ENCODE measurements around the gene PKP1. TPM values are rescaled to one million over a fixed set of nuclear protein-coding genes. Genes with fewer than 3 reads are reported as not detected.

The PKP1 gene
- total and polyA plus RNA-seq, 4 donors = 0.08 to 0.39 (median 0.21) TPM

DNA sequence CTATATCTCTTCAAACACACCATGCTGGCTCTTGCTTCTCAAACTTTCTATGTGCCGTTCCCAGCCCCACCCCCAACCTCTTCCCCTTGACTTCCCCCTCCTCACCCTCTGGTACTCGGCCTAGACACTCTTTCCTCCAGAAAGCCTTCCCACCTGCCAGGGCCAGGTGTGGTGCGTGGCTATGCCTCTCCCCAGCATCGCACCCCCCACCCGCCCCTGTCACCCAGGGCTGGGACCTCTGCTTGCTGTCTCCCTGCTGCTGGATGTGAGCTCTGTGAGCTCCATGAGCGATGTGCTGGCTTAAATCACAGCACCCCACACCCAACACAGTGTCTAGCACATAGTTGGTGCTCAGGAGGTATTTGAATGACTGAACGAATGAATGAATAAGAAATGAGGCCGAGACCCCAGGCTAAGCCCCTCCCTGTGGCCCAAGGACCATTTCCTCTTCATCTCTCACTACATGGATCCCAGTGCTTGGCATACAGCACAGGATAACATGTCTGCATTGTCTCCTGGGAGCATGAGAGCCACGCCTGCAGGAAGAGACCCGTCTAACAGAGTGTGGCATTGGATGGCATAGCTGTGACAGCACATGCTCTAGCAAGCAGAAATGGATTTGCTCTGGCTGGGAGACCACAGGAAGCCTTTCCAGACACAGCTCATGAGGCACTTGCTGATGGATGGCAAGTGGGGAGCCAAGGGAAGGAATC is 74.5 kb downstream of the PKP1 start:
- no peaks in the 10 kb centered on the region for H3K4me1 ChIP-seq (ENCODE audit: control insufficient read depth in 1 of 2, insufficient read depth in 2 of 2, low read length in 2 of 2)
- H3K4me3 ChIP-seq (ENCODE audit: low read length in 2 of 2) = no peak overlapping the region
- DNase-seq (peak; percentile 24 to 48), ATAC-seq (ENCODE audit: low FRiP score) (no peak)
- intact Hi-C loops (cut with DNase I) = no loop called here
- H3K27me3 ChIP-seq (ENCODE audit: control insufficient read depth in 1 of 2, insufficient read depth in 2 of 2, low read length in 1 of 2) = no peaks in the 10 kb centered on the region
- H3K36me3 ChIP-seq (ENCODE audit: control insufficient read depth in 1 of 2, insufficient read depth in 2 of 2, low read length in 1 of 2) = no peaks in the 10 kb centered on the region
- no peaks in the 10 kb centered on the region for H3K9me3 ChIP-seq (ENCODE audit: control insufficient read depth, low read length)
- 84 to 85% methylated on average over 10 of the region's 10 CpGs for WGBS, 2 donors
- H3K27ac ChIP-seq (ENCODE audit: low read depth in 1 of 2, low read length in 2 of 2) = no peak overlapping the region

DNA sequence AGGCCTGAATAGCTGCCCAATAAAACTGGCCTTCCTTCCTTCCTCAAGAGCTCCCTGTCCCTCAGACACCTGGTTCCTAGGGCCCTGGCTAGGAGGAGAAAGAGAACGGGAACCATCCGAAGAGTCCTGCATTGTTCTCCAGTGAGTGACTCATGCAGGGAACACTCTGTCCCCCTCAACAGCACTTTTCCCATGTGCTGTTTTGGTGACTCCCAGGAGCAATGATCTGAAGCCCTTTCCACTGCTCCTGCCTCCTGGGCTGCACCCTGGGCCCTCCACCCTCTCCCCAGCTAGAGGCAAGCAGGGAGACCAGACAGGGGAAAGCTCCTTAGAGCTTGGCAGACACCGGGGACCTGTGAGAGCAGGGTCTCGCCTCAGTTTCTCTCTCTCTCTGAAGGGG is 75.3 kb downstream of the PKP1 start:
- 89 to 96% methylated on average over 4 of the region's 4 CpGs for WGBS, 2 donors
- no peak for ATAC-seq (ENCODE audit: low FRiP score)
- Histone ChIP-seq H3K4me1 (ENCODE audit: control insufficient read depth in 1 of 2, insufficient read depth in 2 of 2, low read length in 2 of 2) (no peaks in the 10 kb centered on the region), H3K36me3 (ENCODE audit: control insufficient read depth in 1 of 2, insufficient read depth in 2 of 2, low read length in 1 of 2) (no peaks in the 10 kb centered on the region), H3K9me3 (ENCODE audit: control insufficient read depth, low read length) (no peaks in the 10 kb centered on the region), H3K4me3 (ENCODE audit: low read length in 2 of 2) (no peak overlapping the region), H3K27ac (ENCODE audit: low read depth in 1 of 2, low read length in 2 of 2) (no peak overlapping the region), H3K27me3 (ENCODE audit: control insufficient read depth in 1 of 2, insufficient read depth in 2 of 2, low read length in 1 of 2) (no peaks in the 10 kb centered on the region)
- intact Hi-C loops (cut with DNase I) = no loop called here
- peak; percentile 18 to 38 for DNase-seq

DNA sequence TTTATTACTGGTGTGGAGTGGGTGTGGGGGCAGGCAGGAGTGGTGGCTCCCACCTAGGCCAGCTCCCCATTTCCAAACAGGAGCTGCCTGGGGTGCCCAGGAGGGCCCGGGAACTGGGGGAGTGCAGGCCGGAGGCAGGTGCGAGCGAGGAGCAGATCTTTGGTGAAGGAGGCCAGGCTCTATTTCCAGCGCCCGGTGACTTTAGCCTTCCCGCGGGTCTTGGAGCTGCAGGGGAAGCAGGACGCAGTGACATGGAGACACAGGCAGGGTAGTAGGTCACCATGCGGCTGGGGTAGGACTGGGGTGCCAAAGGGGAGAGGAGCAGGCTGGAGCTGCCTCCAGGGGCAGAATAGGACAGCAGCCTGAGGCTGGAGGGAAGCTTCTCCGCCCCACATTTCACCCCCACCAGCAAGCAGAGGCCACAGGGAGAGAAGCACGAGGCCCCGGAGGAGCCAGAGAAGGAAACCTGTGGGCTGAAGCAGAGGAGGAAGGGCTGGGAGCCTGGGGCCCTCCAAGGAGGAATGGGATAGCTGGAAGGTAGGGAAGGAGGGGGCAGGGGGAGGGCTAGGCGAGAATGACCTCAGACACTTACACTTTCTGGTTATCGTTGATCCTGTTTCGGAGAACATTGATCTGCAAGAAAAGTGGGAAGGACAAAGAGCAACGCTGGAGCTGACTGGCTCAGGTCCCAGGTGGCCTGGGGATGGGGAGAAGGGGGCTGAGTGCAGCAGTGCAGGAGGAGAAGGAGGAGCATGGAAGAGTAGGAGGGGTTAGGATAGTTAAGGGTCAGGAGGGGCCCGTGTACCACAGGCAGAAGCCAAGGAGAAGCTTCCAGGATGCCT is 75.9 kb downstream of the PKP1 start:
- ATAC-seq (ENCODE audit: low FRiP score) (no peak), DNase-seq (peak; percentile 39 to 59)
- intact Hi-C loops (cut with DNase I) = no loop called here
- Histone ChIP-seq H3K27ac (ENCODE audit: low read depth in 1 of 2, low read length in 2 of 2) (no peak overlapping the region), H3K36me3 (ENCODE audit: control insufficient read depth in 1 of 2, insufficient read depth in 2 of 2, low read length in 1 of 2) (no peaks in the 10 kb centered on the region), H3K4me1 (ENCODE audit: control insufficient read depth in 1 of 2, insufficient read depth in 2 of 2, low read length in 2 of 2) (no peaks in the 10 kb centered on the region), H3K9me3 (ENCODE audit: control insufficient read depth, low read length) (no peaks in the 10 kb centered on the region), H3K27me3 (ENCODE audit: control insufficient read depth in 1 of 2, insufficient read depth in 2 of 2, low read length in 1 of 2) (no peaks in the 10 kb centered on the region), H3K4me3 (ENCODE audit: low read length in 2 of 2) (no peak overlapping the region)
- 78 to 84% methylated on average over 18 of the region's 18 CpGs for WGBS, 2 donors

DNA sequence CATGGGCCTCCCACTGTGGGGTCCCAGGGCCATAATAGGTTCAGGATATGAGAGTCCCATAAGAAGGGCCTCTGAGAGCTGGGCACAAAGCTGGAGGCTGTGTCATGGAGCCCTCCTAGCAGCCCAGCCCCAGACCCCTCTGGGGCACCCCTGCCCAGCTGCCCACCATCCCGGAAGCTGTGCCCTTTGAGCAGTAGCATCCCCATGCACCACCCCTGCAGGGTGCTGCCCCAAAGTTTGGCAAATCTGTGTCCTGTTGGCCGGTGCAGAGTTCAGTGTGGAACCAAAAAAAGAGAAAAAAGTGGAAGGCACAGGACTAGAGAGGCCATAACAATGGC is 76.5 kb downstream of the PKP1 start:
- DNase-seq = peak; percentile 15 to 54
- WGBS, 2 donors = 88 to 92% methylated on average over 2 of the region's 2 CpGs
- no peaks in the 10 kb centered on the region for H3K36me3 ChIP-seq (ENCODE audit: control insufficient read depth in 1 of 2, insufficient read depth in 2 of 2, low read length in 1 of 2)

DNA sequence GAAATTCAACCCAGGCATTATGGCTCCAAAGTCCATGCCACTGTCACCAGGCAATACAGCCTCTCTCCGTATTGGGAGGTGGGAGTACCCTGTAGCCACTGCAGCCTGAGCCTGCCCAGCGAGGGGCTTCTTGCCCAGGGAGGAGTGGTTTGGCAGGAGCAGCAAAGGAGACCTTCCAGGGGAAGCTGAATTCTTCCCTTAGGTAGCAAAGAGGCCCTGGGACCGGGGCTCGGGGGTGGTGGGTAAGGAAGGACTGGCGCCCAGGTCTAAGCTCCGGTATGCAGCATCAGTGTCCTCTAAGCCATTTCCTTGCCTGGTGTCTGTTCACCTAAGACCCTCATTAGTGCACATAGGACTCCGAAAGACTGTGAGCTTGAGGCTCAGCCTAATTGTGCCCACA is 77.2 kb downstream of the PKP1 start:
- no peak overlapping the region for H3K27ac ChIP-seq (ENCODE audit: low read depth in 1 of 2, low read length in 2 of 2)
- no peaks in the 10 kb centered on the region for H3K27me3 ChIP-seq (ENCODE audit: control insufficient read depth in 1 of 2, insufficient read depth in 2 of 2, low read length in 1 of 2)
- no peaks in the 10 kb centered on the region for H3K9me3 ChIP-seq (ENCODE audit: control insufficient read depth, low read length)
- intact Hi-C loops (cut with DNase I) = loop anchor here in 1 of 2 donors (5.0 kb wide), 2 partner anchors 93 to 108 kb away; no protein-coding TSS in a partner anchor
- DNase-seq (peak; percentile 17 to 47), ATAC-seq (ENCODE audit: low FRiP score) (no peak)
- H3K4me1 ChIP-seq (ENCODE audit: control insufficient read depth in 1 of 2, insufficient read depth in 2 of 2, low read length in 2 of 2) = no peaks in the 10 kb centered on the region
- 90 to 91% methylated on average over 7 of the region's 7 CpGs for WGBS, 2 donors
- H3K36me3 ChIP-seq (ENCODE audit: control insufficient read depth in 1 of 2, insufficient read depth in 2 of 2, low read length in 1 of 2) = no peaks in the 10 kb centered on the region
- H3K4me3 ChIP-seq (ENCODE audit: low read length in 2 of 2) = no peak overlapping the region

More for the DNA sequence above, 76.5 kb downstream of the PKP1 start:
- Histone ChIP-seq H3K4me1 (ENCODE audit: control insufficient read depth in 1 of 2, insufficient read depth in 2 of 2, low read length in 2 of 2) (no peaks in the 10 kb centered on the region), H3K9me3 (ENCODE audit: control insufficient read depth, low read length) (no peaks in the 10 kb centered on the region), H3K4me3 (ENCODE audit: low read length in 2 of 2) (no peak overlapping the region), H3K27me3 (ENCODE audit: control insufficient read depth in 1 of 2, insufficient read depth in 2 of 2, low read length in 1 of 2) (no peaks in the 10 kb centered on the region), H3K27ac (ENCODE audit: low read depth in 1 of 2, low read length in 2 of 2) (no peak overlapping the region)
- intact Hi-C loops (cut with DNase I) = loop anchor here in 1 of 2 donors (5.0 kb wide), 2 partner anchors 93 to 108 kb away; no protein-coding TSS in a partner anchor
- ATAC-seq (ENCODE audit: low FRiP score) = no peak

DNA sequence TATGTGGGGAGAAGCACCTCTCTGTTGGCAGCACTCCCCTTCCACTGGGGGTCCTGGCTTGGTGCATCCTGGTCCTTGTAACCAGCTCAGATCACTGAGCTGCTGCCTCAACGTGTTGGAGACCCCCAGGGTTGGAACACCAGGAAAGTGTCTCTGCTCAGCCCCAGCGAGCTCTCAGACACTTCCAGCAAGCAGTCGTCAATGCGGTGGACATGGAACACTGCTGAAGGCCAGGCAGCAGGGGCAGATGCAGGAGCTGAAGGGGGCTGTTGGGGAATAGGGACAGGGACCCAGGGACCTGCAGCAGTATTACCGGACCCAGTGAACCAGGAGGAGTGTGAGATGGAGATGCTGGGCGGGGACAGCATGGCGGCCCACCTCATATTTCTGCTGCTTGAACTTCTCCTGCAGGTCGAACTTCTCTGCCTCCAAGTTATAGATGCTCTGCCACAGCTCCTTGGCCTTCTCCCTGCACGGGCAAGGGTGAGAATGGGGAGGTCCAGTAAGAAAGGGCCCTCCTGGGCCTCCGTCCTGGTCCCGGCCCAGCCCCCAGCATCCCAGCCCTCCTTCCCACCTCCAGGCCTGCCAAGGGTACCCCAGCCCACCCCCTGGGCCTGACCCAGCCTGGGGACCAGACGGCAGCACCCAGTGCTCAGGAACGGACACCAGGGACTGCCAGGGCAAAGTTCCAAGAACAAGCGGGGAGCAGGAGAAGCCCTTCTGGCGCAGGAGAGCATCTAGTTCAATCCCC is 77.8 kb downstream of the PKP1 start:
- no peaks in the 10 kb centered on the region for H3K36me3 ChIP-seq (ENCODE audit: control insufficient read depth in 1 of 2, insufficient read depth in 2 of 2, low read length in 1 of 2)
- no peak for ATAC-seq (ENCODE audit: low FRiP score)
- no peaks in the 10 kb centered on the region for H3K9me3 ChIP-seq (ENCODE audit: control insufficient read depth, low read length)
- H3K4me1 ChIP-seq (ENCODE audit: control insufficient read depth in 1 of 2, insufficient read depth in 2 of 2, low read length in 2 of 2) = no peaks in the 10 kb centered on the region
- no peak overlapping the region for H3K27ac ChIP-seq (ENCODE audit: low read depth in 1 of 2, low read length in 2 of 2)
- DNase-seq = peak; percentile 38 to 64
- H3K27me3 ChIP-seq (ENCODE audit: control insufficient read depth in 1 of 2, insufficient read depth in 2 of 2, low read length in 1 of 2) = no peaks in the 10 kb centered on the region
- WGBS, 2 donors = 83 to 90% methylated on average over 15 of the region's 15 CpGs
- intact Hi-C loops (cut with DNase I) = loop anchor here (1.0 to 5.0 kb wide), 3 partner anchors 94 to 109 kb away; no protein-coding TSS in a partner anchor
- H3K4me3 ChIP-seq (ENCODE audit: low read length in 2 of 2) = no peak overlapping the region

DNA sequence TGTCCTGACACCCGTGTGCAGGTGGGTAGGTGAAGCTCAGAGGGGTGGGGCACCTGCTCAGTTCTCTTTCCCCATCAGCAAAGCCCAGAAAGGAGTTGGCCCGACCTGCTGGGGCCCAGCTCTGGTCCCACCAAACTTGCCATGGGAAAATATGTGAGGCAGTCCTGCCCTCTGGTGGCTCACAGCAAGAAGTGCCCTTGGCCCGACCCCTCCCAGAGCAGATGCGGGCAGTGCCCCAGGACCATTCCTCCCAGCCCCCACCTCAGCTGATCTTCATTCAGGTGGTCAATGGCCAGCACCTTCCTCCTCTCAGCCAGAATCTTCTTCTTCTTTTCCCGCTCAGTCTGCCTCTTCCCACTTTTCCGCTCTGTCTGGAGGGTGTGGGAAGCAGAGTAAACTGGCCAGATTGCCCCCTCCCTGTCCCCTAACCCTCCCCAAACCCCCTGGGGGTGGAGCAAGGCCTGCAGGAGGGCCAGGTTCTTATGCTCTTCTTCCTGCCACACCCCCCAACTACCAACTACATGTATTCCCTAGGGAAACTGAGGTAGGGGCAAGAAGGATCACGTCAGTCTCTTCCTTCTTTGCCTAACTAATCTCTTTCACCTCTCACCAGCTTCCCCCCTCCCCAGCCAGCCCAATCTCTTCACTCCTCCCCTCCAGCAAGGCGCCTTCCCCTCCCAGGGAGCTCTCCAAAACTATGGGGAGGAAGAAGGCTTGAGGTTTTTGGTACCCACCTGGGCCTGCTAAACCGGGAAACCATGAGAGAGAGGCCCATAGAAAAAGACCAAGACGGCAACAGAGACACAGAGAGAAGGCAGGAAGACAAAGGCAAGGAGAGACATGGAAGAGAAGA is 78.6 kb downstream of the PKP1 start:
- intact Hi-C loops (cut with DNase I) = loop anchor here (1.0 to 5.0 kb wide), 3 partner anchors 95 to 110 kb away; no protein-coding TSS in a partner anchor

DNA sequence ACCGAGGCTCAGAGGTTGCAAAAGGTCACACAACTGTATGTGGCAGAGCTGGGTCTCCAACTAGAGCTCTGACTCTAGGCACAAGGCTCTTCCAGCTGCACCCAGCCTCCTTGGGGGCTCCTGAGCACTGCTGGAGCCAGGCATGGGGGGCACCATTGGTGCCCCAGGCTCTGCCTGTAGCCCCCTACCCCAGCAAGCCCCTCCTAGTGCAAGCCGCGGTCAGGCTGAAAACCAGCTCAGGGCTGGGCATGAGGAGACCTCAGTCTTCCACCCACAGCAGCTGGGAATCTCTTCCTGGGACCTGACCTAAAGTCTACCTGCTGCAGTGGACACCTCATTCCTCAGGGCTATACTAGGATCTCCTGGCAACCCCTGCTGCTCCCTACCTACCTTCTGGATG is 79.6 kb downstream of the PKP1 start:
- H3K27ac ChIP-seq (ENCODE audit: low read depth in 1 of 2, low read length in 2 of 2) = no peak overlapping the region
- peak; percentile 12 to 35 for DNase-seq
- H3K4me1 ChIP-seq (ENCODE audit: control insufficient read depth in 1 of 2, insufficient read depth in 2 of 2, low read length in 2 of 2) = no peaks in the 10 kb centered on the region
- no peaks in the 10 kb centered on the region for H3K9me3 ChIP-seq (ENCODE audit: control insufficient read depth, low read length)
- intact Hi-C loops (cut with DNase I) = loop anchor here in 1 of 2 donors (5.0 kb wide), 2 partner anchors 96 to 111 kb away; no protein-coding TSS in a partner anchor
- no peaks in the 10 kb centered on the region for H3K27me3 ChIP-seq (ENCODE audit: control insufficient read depth in 1 of 2, insufficient read depth in 2 of 2, low read length in 1 of 2)
- WGBS, 2 donors = 92% methylated on average over 3 of the region's 3 CpGs
- H3K36me3 ChIP-seq (ENCODE audit: control insufficient read depth in 1 of 2, insufficient read depth in 2 of 2, low read length in 1 of 2) = no peaks in the 10 kb centered on the region
- ATAC-seq (ENCODE audit: low FRiP score) = no peak
- no peak overlapping the region for H3K4me3 ChIP-seq (ENCODE audit: low read length in 2 of 2)

More for the DNA sequence above, 78.6 kb downstream of the PKP1 start:
- Histone ChIP-seq H3K27ac (ENCODE audit: low read depth in 1 of 2, low read length in 2 of 2) (no peak overlapping the region), H3K27me3 (ENCODE audit: control insufficient read depth in 1 of 2, insufficient read depth in 2 of 2, low read length in 1 of 2) (no peaks in the 10 kb centered on the region), H3K4me1 (ENCODE audit: control insufficient read depth in 1 of 2, insufficient read depth in 2 of 2, low read length in 2 of 2) (no peaks in the 10 kb centered on the region), H3K4me3 (ENCODE audit: low read length in 2 of 2) (no peak overlapping the region), H3K36me3 (ENCODE audit: control insufficient read depth in 1 of 2, insufficient read depth in 2 of 2, low read length in 1 of 2) (no peaks in the 10 kb centered on the region), H3K9me3 (ENCODE audit: control insufficient read depth, low read length) (no peaks in the 10 kb centered on the region)
- whole genome bisulfite sequencing, 2 donors = 56 to 64% methylated on average over 10 of the region's 10 CpGs
- peak; percentile 42 to 76 for DNase-seq
- no peak for ATAC-seq (ENCODE audit: low FRiP score)
